ENCODE data around the gene KCTD21.

GRCh38 chr11:78197816-78198215 lies 9.4 kb upstream of the KCTD21 start:
- TF ChIP-seq CTCF (IDR thresholded peaks at IDR 0.05; ENCODE audit: insufficient read depth, low read length, poor library complexity, severe bottlenecking) (no peak), EZH2phosphoT487 (conservative IDR thresholded peaks at IDR 0.05; ENCODE audit: low read length) (no peak)
